ENCODE data around the gene ROBO1.
A peak's percentile ranks its signal among the peaks of the same experiment; 100 is the strongest.
"Not testable (repeated sequence)": the region's sequence is repeated elsewhere in the genome, so short reads cannot be mapped to it uniquely, and the experiment has no call there.

Gene ROBO1

DNA sequence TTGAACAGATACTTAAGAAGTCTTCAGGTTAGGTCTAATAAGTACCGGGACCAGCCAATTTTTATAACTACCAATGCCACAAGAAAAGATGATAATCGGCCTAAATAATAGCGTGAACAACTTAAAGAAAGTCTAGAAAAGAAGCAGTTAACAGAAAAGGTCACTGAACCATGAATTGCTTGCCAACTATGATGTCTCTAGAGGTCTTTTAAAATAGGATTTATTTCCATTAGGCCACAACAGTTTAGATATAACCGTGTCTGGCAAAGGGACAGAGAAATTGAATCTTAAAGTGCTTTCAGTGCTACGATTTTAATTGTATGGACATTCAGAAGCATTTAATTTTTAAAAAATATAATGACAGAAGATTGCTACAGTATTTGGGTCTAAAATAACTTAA is 1070.4 kb downstream of the ROBO1 start:
- H3K4me3 ChIP-seq (ENCODE audit: low read depth, low read length): no peak overlapping the region
- TF ChIP-seq, protein P1, sequence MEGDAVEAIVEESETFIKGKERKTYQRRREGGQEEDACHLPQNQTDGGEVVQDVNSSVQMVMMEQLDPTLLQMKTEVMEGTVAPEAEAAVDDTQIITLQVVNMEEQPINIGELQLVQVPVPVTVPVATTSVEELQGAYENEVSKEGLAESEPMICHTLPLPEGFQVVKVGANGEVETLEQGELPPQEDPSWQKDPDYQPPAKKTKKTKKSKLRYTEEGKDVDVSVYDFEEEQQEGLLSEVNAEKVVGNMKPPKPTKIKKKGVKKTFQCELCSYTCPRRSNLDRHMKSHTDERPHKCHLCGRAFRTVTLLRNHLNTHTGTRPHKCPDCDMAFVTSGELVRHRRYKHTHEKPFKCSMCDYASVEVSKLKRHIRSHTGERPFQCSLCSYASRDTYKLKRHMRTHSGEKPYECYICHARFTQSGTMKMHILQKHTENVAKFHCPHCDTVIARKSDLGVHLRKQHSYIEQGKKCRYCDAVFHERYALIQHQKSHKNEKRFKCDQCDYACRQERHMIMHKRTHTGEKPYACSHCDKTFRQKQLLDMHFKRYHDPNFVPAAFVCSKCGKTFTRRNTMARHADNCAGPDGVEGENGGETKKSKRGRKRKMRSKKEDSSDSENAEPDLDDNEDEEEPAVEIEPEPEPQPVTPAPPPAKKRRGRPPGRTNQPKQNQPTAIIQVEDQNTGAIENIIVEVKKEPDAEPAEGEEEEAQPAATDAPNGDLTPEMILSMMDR (conservative IDR thresholded peaks at IDR 0.05; ENCODE audit: low read depth, low read length): no peak
- peak; percentile 21 for DNase-seq (ENCODE audit: low read depth)

DNA sequence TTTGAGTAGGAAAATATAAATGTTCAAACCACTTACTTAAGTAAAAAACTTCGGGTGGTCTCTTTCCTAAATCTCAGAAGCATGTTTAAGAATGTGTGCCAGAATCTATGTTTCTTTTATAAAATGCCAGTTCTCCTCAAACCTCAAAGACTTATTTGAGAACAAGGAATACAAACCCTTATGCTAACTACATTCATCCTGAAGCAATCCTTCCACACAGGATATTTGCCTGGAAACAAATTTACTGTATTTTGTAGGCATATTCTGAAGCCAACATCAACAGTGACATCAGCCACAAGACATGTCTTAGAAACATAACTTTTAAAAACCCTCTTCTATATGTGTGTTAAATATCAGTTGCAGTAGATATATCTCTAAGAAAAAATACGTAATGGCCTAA is 1077.0 kb downstream of the ROBO1 start:
- TF ChIP-seq, protein P1 (conservative IDR thresholded peaks at IDR 0.05; ENCODE audit: low read depth, low read length): no peak
- no peak overlapping the region for H3K4me3 ChIP-seq (ENCODE audit: low read depth, low read length)
- DNase-seq (ENCODE audit: low read depth): peak; percentile 64

DNA sequence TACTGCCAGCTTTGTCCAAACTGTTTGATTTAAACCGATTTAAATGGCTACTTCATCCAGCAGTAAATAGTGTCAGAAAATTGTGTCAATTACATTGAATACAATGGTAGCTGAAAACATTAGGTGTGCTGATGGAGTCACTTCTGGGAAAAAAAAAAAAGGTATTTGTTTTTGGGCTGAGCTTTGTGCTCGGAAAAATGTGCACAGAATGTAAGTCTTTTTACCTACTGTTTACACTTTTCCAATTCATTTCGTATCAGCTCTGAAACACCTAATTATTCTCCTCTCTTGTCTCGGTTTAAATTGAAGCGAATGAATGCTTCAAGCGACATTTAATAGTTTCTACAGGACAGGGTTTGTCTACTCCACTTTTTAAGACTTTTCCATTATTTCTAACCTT is 1078.4 kb downstream of the ROBO1 start:
- no peak overlapping the region for H3K4me3 ChIP-seq (ENCODE audit: low read depth, low read length)
- DNase-seq (ENCODE audit: low read depth): no peak
- TF ChIP-seq, protein P1 (conservative IDR thresholded peaks at IDR 0.05; ENCODE audit: low read depth, low read length): no peak

DNA sequence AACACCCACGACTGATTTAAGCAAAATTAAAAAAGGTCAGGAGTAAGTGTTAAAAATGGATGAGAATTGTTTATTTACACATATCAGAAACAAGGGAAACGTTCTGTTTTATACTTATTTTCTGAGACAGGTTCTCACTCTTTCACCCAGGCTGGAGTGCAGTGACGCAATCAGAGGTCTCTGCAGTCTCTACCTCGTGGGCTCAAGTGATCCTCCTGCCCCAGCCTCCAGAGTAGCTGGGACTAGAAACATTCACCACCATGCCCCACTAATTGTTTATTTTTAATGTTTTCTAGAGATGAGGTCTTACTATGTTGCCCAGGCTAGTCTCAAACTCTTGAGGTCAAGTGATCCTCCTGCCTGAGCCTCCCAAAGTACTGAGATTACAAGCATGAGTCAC is 1080.3 kb downstream of the ROBO1 start:
- H3K4me3 ChIP-seq (ENCODE audit: low read depth, low read length): no peak overlapping the region
- TF ChIP-seq, protein P1 (conservative IDR thresholded peaks at IDR 0.05; ENCODE audit: low read depth, low read length): no peak
- no peak for DNase-seq (ENCODE audit: low read depth)

DNA sequence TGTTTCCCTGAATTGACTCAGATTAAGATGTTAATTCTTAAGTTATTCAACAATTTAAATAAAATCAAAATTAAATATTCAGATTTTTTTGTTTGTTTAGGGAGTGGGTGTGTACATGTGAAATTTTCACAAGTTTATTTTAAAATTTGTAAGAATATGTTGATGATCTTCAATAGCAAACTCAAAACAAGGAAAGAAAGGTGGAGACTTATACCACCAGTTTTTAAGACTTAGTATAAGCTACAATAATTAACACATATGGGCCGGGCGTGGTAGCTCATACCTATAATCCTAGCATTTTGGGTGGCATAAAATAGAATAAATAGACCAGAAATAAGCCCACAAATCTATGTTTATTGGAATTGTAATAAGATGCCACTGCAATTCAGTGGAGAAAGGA is 1084.5 kb downstream of the ROBO1 start:
- no peak overlapping the region for H3K4me3 ChIP-seq (ENCODE audit: low read depth, low read length)
- TF ChIP-seq, protein P1 (conservative IDR thresholded peaks at IDR 0.05; ENCODE audit: low read depth, low read length): no peak
- no peak for DNase-seq (ENCODE audit: low read depth)

DNA sequence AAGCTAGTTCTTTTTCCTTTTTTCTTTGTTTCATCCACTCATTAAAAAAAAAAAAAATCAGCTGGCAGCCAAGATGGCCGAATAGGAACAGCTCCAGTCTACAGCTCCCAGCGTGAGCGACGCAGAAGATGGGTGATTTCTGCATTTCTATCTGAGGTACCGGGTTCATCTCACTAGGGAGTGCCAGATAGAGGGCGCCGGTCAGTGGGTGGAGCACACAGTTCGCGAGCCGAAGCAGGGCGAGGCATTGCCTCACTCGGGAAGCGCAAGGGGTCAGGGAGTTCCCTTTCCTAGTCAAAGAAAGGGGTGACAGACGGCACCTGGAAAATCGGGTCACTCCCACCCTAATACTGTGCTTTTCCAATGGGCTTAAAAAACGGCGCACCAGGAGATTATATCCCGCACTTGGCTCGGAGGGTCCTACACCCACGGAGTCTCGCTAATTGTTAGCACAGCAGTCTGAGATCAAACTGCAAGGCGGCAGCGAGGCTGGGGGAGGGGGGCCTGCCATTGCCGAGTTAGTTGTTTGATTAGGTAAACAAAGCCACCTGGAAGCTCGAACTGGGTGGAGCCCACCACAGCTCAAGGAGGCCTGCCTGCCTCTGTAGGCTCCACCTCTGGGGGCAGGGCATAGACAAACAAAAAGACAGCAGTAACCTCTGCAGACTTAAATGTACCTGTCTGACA is 1092.5 kb downstream of the ROBO1 start:
- not testable (repeated sequence) for H3K4me3 ChIP-seq (ENCODE audit: low read depth, low read length); DNase-seq (ENCODE audit: low read depth)

DNA sequence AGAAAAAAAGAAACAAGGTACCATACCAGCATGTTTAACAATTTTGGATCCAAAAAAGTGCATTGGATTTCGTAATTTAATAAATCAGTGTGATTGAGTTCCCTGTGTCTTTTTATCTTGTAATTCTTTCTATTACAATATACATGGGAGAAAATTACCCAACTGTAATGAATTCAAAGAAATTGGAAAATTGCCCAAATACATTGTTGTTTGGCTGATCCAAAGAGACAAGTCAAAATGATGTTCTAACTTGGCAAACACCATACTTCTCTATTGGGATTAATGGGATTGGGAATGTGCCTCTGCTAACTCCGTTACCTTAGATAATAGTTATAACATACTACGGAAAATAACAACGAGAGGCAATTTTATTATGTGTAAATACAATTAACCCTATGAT is 1097.1 kb downstream of the ROBO1 start:
- no peak overlapping the region for H3K4me3 ChIP-seq (ENCODE audit: low read depth, low read length)
- TF ChIP-seq, protein P1 (conservative IDR thresholded peaks at IDR 0.05; ENCODE audit: low read depth, low read length): no peak
- peak; percentile 7 for DNase-seq (ENCODE audit: low read depth)
